Lower leg skin (tissue), 4 donors: ENCODE measurements around the gene CYP27A1. TPM values are rescaled to one million over a fixed set of nuclear protein-coding genes. Genes with fewer than 3 reads are reported as not detected.
A peak's percentile ranks its signal among the peaks of the same experiment; 100 is the strongest.

Experiments used
- DNase-seq, 2 donors: peaks; one replicate each; pipeline ENCODE4 v3.0.0-alpha.2; 2019; ENCODE audit warnings: low spot score in 2 of 2
- H3K4me3 ChIP-seq: fragments of 200-600 bp; sonication (generic); 2 replicates; pipeline ENCODE4 v1.5.1; 2017; ENCODE audit warnings: mild to moderate bottlenecking, low read depth; ENCODE audit not compliant: poor library complexity, severe bottlenecking
- CTCF ChIP-seq, 3 donors: fragments of 450-650 bp; IDR thresholded peaks; one replicate each; pipeline ENCODE4 v1.5.1; 2016; ENCODE audit warnings: antibody characterized with exemption in 3 of 3, mild to moderate bottlenecking in 3 of 3, moderate library complexity in 2 of 3
- POLR2A ChIP-seq, 2 donors: fragments of 450-650 bp; IDR thresholded peaks; one replicate each; pipeline ENCODE4 v1.6.1; 2016 to 2017; ENCODE audit warnings: antibody characterized with exemption in 2 of 2, mild to moderate bottlenecking in 1 of 2, moderate library complexity in 1 of 2
- WGBS, 2 donors: methylation state at CpG; one replicate each; pipeline ENCODE4 v1.1.5; 2018; 5-methylcytosine and 5-hydroxymethylcytosine counted together
- intact Hi-C: fragments of 100-400 bp; cut with DNase I; formaldehyde crosslinking; loops from one replicate; pipeline ENCODE4 v1.15.0; 2023; ENCODE audit warnings: low total_unique reads
- total RNA-seq, 4 donors: library from RNA; depleted of rRNA; stranded (reverse); fragments of >200 nt; gene quantifications; one replicate each; pipeline ENCODE4 v1.1.0, GENCODE V29; 2016

The CYP27A1 gene
- total RNA-seq, 4 donors from 2014 or later, result 12.9 to 35.2 (median 21.8) TPM

- H3K4me3 ChIP-seq, result no peak overlapping the region
- intact Hi-C loops, result no loop called here
- peak; percentile 82 to 92 for DNase-seq
- WGBS, 2 donors, result 14 to 29% methylated on average over 10 of the region's 10 CpGs
- no peak for TF ChIP-seq POLR2A (IDR thresholded peaks at IDR 0.05)
- no peak for TF ChIP-seq CTCF (IDR thresholded peaks at IDR 0.05)
Observed at GRCh38 chr2:218806346-218806978, 24.5 kb downstream of the CYP27A1 start.

GRCh38 chr2:218807626-218808025 is 25.7 kb downstream of the CYP27A1 start:
- 87 to 88% methylated on average over 4 of the region's 4 CpGs for WGBS, 2 donors
- intact Hi-C loops, result no loop called here
- H3K4me3 ChIP-seq, result no peak overlapping the region
- no peak for DNase-seq
- TF ChIP-seq CTCF (IDR thresholded peaks at IDR 0.05), result no peak
- TF ChIP-seq POLR2A (IDR thresholded peaks at IDR 0.05), result no peak

GRCh38 chr2:218809515-218809914 is 27.6 kb downstream of the CYP27A1 start:
- intact Hi-C loops, result no loop called here
- 96 to 98% methylated on average over 12 of the region's 12 CpGs for WGBS, 2 donors
- DNase-seq, result peak in 1 of 2 donors; percentile 83
- H3K4me3 ChIP-seq, result no peak overlapping the region
- TF ChIP-seq CTCF (IDR thresholded peaks at IDR 0.05), result no peak
- TF ChIP-seq POLR2A (IDR thresholded peaks at IDR 0.05), result no peak

- intact Hi-C loops, result no loop called here
- no peak for TF ChIP-seq CTCF (IDR thresholded peaks at IDR 0.05)
- no peak for TF ChIP-seq POLR2A (IDR thresholded peaks at IDR 0.05)
- DNase-seq, result no peak
- WGBS, 2 donors, result 81 to 84% methylated on average over 2 of the region's 2 CpGs
- H3K4me3 ChIP-seq, result no peak overlapping the region
Observed at GRCh38 chr2:218810256-218810655, 28.3 kb downstream of the CYP27A1 start.

GRCh38 chr2:218811382-218811781 is 29.4 kb downstream of the CYP27A1 start:
- no peak overlapping the region for H3K4me3 ChIP-seq
- TF ChIP-seq CTCF (IDR thresholded peaks at IDR 0.05) (no peak), POLR2A (IDR thresholded peaks at IDR 0.05) (no peak)
- peak in 1 of 2 donors; percentile 29 for DNase-seq
- intact Hi-C loops, result no loop called here
- WGBS, 2 donors, result 87 to 88% methylated on average over 4 of the region's 4 CpGs
